HG03558 (cell line): Measurements from ENCODE around the gene MAF.

Source experiments
- ATAC-seq: cut with Tn5 transposase; IDR thresholded peaks from one replicate; pipeline ENCODE4 v1.9.1; 2021; ENCODE audit warnings: moderate number of reproducible peaks; ENCODE audit not compliant: unreplicated experiment; ENCODE audit errors: extremely low read depth

Gene MAF

DNA sequence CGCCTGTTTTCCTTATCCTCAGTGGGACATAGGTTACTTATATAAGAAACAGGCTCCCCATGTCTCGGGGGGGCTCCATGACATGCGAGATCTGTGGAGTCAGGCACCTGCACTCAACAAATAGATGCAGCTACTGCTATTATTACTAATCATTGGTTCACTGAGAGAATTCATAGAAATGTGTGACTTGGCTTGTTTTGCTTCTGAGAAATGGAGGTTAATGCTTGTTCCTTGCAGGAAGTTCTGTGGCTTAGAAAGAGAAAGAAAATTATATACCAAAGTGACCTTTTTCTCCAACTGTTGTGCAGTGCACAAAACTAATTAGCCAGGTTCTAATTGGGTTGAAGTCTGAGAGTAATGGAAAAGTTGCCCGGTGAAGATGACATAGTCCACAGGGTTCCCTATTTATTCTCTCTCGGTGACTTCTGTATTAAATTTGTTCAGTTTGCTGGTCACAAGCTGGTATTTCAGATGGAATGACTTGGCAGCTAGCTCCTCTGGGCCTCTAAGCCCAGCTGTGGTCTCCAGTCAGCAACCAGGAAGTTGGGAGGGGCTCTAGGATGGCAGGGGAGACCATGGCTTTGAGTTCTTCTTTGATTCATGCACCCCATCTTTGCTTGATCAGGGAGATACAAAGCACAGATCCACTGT, 17.6 kb upstream of the MAF start:
- ATAC-seq, result no peak

GRCh38 chr16:79613009-79613408, 12.5 kb upstream of the MAF start:
- no peak for ATAC-seq

- no peak for ATAC-seq
These were observed 11.7 kb upstream of the MAF start for GRCh38 chr16:79612207-79612606.

- no peak for ATAC-seq
These were observed 10.2 kb upstream of the MAF start for GRCh38 chr16:79610771-79611170.

- no peak for ATAC-seq
These were observed 9.3 kb upstream of the MAF start for GRCh38 chr16:79609861-79610260.

- no peak for ATAC-seq
These were observed 8.4 kb upstream of the MAF start for GRCh38 chr16:79608976-79609375.

GRCh38 chr16:79607587-79607986, 7.0 kb upstream of the MAF start:
- no peak for ATAC-seq

DNA sequence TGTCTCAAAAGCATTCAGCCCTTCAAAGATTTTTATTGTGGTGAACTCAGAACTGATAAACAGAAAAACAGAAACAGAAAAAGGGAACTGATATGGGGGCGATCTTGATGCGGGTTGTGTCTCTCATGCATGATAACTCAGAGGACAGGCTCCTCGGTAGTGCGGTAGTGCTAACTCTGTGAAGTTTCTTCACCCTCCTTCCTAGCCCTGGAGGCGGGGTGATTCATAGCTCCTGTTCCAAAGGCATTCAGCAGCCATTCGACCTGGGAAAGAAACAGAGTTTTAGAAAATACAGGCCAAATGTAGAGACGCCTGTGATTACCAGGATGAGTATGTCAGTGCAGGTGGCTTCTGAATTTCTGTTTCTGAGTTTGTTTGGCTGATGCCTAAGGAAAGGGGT, 5.5 kb upstream of the MAF start:
- ATAC-seq, result no peak

DNA sequence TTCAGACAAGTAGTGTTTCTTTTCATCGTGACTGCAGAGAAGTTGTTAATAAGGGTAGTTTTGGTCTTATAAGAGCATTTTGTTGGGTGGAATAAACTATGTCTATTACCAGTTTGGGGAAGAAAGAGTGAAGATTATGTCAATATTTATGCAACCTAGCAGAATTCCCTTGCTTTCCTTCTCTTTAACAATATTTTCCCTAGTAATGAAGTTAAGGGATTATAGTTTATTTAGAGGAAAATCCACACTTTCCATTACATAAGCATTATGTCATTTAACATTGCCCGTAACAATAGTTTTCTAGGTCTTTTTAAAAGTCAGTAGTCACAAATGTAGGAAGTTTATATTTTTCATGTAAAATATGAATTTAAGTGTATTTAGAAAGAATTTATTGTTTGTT, 2.5 kb upstream of the MAF start:
- no peak for ATAC-seq

GRCh38 chr16:79602628-79603014, 2.1 kb upstream of the MAF start:
- ATAC-seq, result no peak

DNA sequence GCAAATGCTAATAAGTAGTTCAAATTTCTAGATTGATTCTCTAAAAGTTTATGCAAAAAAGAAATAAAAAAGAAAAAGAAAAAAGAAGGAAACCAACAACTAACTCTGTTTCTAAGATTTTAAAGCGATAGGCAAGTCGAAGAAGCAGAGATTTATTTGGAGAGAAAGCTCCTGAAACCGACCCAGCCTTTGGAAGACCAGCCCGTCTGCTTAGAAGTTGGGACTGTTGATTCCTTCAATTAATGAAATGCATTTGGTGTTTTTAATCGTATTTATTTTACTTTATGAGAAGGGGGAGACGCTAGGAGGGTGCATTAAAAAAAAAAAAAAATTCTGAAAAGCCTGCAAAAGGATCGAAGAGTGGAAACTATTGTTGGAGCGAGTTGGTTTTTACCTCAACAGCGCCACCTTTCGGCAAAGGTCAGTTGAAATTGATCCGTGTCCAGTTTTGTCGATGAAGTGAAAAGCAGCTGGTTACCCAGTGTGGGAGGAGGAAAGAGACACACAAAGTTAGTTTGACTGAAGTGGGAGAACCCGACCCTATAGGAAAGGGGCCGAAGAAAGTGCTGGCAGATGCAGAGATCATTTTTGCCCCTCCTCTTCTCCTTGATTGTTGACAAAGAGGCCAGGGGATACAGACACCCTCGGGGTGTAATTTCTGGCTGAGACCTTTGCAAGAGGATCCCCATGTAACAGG, 1.5 kb upstream of the MAF start:
- ATAC-seq, result no peak

GRCh38 chr16:79601092-79601930, 774 bp upstream of the MAF start:
- no peak for ATAC-seq

GRCh38 chr16:79599837-79600637, 500 bp downstream of the MAF start:
- ATAC-seq, result no peak

DNA sequence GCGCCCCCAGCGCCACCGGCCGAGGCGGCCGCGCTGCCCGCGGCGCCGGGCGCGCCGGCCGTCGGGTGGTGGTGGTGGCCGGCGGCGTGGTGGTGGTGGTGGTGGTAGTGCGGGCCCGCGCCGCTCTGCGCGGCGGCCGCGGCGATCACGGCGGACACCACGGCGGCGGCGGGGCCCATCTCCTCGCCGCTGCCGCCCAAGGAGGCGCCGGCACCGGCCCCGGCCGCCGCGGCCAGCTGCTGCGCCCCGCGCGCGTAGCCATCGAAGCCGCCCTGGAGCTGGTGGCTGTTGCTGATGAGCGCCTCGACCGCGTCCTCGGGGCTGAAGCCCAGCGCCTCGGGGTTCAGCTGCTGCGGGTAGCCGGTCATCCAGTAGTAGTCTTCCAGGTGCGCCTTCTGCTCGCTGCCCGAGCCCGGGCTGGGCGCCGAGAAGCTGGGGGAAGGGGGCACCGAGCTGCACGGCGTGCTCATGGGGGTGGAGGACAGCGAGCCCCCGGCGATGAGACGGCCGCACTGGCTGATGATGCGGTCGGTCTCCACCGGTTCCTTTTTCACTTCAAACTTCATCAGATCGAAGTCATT, 1.2 kb downstream of the MAF start:
- no peak for ATAC-seq

- no peak for ATAC-seq
These were observed 2.0 kb downstream of the MAF start for GRCh38 chr16:79598348-79599181.

DNA sequence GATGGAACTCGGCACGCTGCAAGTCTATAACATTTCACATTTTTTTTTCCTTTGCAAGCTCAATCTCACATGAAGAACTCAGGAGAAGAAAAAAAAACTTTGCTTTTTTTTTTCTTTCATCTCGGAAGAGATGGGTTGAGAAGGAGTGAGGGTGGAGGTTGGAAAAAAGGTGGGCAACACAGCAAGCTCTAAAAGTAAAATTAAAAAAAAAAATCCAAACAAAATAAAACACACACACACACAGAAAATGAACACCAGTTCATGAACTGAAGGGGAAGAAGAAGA, 2.5 kb downstream of the MAF start:
- ATAC-seq, result no peak

DNA sequence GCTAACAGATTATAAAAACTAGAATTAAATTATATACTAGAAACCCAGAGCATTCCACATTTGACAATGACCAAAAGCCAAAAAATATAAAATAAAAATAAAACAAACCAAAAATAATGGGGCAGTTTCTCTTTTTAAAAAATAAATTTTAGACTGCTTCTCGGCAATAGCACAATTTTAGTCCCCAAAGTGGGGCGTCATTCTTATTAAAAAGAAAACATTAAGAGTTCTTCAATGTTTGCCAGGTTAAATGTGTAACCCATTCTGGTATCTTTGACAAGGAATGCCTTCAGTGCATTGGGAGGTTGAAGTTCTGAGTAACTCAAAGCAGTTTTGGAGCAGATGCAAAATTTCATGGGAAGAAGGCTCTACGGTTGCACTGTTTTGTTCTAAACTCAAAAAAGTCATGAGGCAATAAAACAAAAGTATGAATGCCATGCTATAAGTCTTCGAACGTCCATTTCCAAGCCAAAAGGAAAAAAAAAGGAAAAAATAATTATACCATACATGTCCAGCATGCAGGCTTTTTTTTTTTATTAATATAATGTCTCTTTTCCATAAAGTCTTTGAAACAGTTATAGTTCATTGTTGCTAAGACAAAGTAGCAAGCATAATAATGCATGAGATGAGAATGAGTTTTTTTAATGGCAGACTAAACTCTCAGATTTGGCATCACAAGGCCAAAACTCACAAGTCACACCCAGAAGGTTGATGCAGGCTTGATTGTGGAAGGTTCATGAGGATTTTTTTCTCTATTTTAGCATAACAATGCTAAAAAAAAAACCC, 3.1 kb downstream of the MAF start:
- no peak for ATAC-seq

DNA sequence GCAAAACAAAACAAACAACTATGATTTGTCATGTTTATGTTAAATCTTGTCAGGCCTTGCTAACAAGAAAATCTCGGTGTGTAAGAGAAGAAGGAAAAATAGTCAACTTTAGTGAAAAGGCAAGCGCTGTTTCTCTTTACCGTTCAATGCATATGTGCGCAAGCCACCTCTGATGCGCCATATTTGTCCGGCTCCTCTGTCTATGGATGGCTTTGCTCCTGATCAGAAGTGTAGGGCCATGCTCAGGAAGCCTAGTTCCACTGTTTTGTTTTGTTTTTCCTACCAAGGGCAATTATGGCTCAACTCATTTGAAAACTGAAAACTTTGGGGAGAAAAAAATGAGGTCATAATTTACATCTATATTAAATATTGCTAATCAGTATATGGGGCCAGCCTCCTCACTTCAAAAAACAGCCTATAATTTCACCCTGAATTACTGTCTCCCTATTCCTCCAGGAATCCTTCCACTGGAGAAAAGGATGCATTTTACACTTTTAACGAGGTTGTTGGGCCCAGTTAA, 4.5 kb downstream of the MAF start:
- no peak for ATAC-seq

- no peak for ATAC-seq
These were observed 5.3 kb downstream of the MAF start for GRCh38 chr16:79595231-79595641.
